Lung (tissue), 16 donors: Measurements from ENCODE around the gene C12orf43. TPM values are rescaled to one million over a fixed set of nuclear protein-coding genes. Genes with fewer than 3 reads are reported as not detected.
"Not testable (repeated sequence)": the region's sequence is repeated elsewhere in the genome, so short reads cannot be mapped to it uniquely, and the experiment has no call there.

Source experiments
- ATAC-seq: fragments of 200-7000 bp; cut with Tn5 transposase; one replicate; pipeline ENCODE4 v1.9.1; 2020; ENCODE audit warnings: moderate number of reproducible peaks; ENCODE audit not compliant: insufficient read depth, low FRiP score
- DNase-seq, 3 donors: peaks; one replicate each; pipeline ENCODE4 v3.0.0-alpha.2; 2013 to 2017
- H3K27ac ChIP-seq, 2 donors: one replicate each; pipeline ENCODE4 v1.5.1; 2013; ENCODE audit warnings: mild to moderate bottlenecking in 2 of 2, moderate library complexity in 2 of 2, control low read depth in 1 of 2, inconsistent platforms in 1 of 2, low read depth in 1 of 2, low read length in 1 of 2
- H3K27me3 ChIP-seq, 3 donors: one replicate each; pipeline ENCODE4 v1.5.1; 2013; ENCODE audit warnings: low read length in 2 of 3; ENCODE audit not compliant: control insufficient read depth in 3 of 3, insufficient read depth in 3 of 3
- H3K36me3 ChIP-seq, 4 donors: one replicate each; pipeline ENCODE4 v1.5.1; 2013; ENCODE audit warnings: low read length in 4 of 4, mild to moderate bottlenecking in 1 of 4, moderate library complexity in 1 of 4; ENCODE audit not compliant: control insufficient read depth in 4 of 4, insufficient read depth in 4 of 4
- H3K4me1 ChIP-seq, 5 donors: one replicate each; pipeline ENCODE4 v1.5.1; 2013; ENCODE audit warnings: low read length in 5 of 5, mild to moderate bottlenecking in 2 of 5, moderate library complexity in 1 of 5; ENCODE audit not compliant: control insufficient read depth in 5 of 5, insufficient read depth in 5 of 5
- H3K4me3 ChIP-seq: one replicate; pipeline ENCODE4 v1.5.1; 2013; ENCODE audit warnings: mild to moderate bottlenecking, control low read depth, moderate library complexity
- H3K9ac ChIP-seq, 2 donors: one replicate each; pipeline ENCODE4 v1.5.1; 2013; ENCODE audit warnings: low read length in 2 of 2, control low read depth in 1 of 2; ENCODE audit not compliant: insufficient read depth in 1 of 2
- H3K9me3 ChIP-seq, 4 donors: one replicate each; pipeline ENCODE4 v1.5.1; 2013; ENCODE audit warnings: low read length in 3 of 4, mild to moderate bottlenecking in 1 of 4, moderate library complexity in 1 of 4; ENCODE audit not compliant: control insufficient read depth in 4 of 4, insufficient read depth in 3 of 4
- WGBS, 2 donors: extraction: QIAGEN DNeasy Blood & Tissue Kit; methylation state at CpG; one replicate each; pipeline ENCODE4 v1.1.7; 2013; 5-methylcytosine and 5-hydroxymethylcytosine counted together
- long read RNA-seq, 5 donors: transcript quantifications; one replicate each; lab custom pipeline, GENCODE V29; 2026
- polyA plus RNA-seq, 2 donors: library from polyadenylated mRNA; stranded (reverse); fragments of 200-250 nt; gene quantifications; one replicate each; pipeline ENCODE4 v1.2.1, GENCODE V29; 2013
- total RNA-seq, 2 donors: library from RNA; depleted of rRNA in 1 of 2; stranded (reverse); fragments of >200 nt in 1 of 2; gene quantifications; one replicate each; pipeline ENCODE4 v1.2.1, GENCODE V29; 2014 to 2021
- TF ChIP-seq, protein P1 (sequence below): IDR thresholded peaks from 2 replicates; pipeline ENCODE4 v1.5.1; 2012; ENCODE audit warnings: mild to moderate bottlenecking; ENCODE audit errors: control extremely low read depth, extremely low read depth
- donor health status: control.
- donor health status: control.
- donor health status: Bipolar disorder and iron deficiency.
- donor health status: healthy.
- donor health status: DM: yes; HTN: yes; CAD: no.

Gene C12orf43, protein sequence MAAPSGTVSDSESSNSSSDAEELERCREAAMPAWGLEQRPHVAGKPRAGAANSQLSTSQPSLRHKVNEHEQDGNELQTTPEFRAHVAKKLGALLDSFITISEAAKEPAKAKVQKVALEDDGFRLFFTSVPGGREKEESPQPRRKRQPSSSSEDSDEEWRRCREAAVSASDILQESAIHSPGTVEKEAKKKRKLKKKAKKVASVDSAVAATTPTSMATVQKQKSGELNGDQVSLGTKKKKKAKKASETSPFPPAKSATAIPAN
- 10 to 100 TPM; 11.7 to 17.6 TPM for total RNA-seq
- polyA plus RNA-seq, result 10 to 100 TPM in 1 of 2 donors, 1 to 10 TPM in 1; 9.9 to 13.3 TPM
- long read RNA-seq, donor 1, full-length matches to known transcripts, result 6 of 6 reads
- long read RNA-seq, donor 1, partial matches to known transcripts, result 0 of 6 reads
- long read RNA-seq, donor 1, other reads (novel, unspliced or antisense), result 0 of 6 reads
- long read RNA-seq, donor 2, full-length matches to known transcripts, result 2 of 2 reads
- long read RNA-seq, donor 2, partial matches to known transcripts, result 0 of 2 reads
- long read RNA-seq, donor 2, other reads (novel, unspliced or antisense), result 0 of 2 reads
- long read RNA-seq, donor 3, full-length matches to known transcripts, result 3 of 3 reads
- long read RNA-seq, donor 3, partial matches to known transcripts, result 0 of 3 reads
- long read RNA-seq, donor 3, other reads (novel, unspliced or antisense), result 0 of 3 reads
- long read RNA-seq, donor 4, partial matches to known transcripts, result 0 of 7 reads
- long read RNA-seq, donor 4, other reads (novel, unspliced or antisense), result 7 of 7 reads
- long read RNA-seq, donor 5, full-length matches to known transcripts, result 6 of 15 reads
- long read RNA-seq, donor 5, partial matches to known transcripts, result 0 of 15 reads
- long read RNA-seq, donor 5, other reads (novel, unspliced or antisense), result 9 of 15 reads

DNA sequence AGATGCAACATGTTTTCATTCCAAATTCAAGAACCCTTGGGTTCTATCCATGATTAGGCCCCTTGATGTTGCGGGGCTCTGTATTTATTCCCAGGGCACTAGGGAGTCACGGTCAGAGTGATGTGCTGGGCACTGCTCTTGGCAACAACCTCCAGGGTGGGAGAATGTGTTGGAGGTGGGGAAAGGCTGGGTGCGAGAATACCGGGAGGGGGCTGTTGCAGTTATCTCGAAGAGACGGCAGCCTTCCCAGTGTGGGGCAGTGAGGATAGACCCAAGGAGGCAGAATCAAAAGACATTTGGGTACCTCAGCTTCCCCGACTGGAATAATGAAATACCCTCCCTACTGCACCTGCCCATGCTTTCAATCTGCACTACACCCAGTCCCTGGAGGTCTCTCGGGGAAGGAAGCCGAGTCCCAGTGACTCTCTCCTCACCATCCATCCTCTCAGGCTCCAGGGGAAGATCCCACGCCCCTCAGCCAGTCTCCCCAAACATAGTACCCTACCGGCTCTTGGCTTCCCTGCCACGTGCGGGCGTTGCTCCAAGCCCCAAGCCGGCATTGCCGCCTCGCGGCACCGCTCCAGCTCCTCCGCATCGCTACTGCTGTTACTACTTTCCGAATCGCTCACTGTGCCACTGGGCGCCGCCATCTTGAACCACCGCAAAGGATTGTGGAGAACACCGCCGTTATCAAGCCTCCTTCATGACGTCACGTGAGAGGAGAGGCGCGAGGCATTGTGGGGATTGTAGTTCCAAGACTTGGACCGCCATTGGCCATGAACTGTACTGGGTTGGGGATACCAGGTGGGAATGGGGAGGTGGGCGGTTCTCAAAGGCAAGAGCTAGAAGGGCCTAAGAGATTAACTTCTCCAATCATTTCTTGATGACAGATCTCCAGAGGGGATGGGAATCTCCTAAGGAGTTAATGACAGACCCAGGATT, at the start of gene C12orf43:
C12orf43 (minus strand) TSS at position 663 of the 942 bp plus-strand sequence; CDS start at position 650, 13 bp downstream.
- H3K4me3 ChIP-seq, result peak within 1 kb of the TSS; percentile 98
- H3K9me3 ChIP-seq, result no peaks in the 10 kb centered on the region
- TF ChIP-seq, protein P1, sequence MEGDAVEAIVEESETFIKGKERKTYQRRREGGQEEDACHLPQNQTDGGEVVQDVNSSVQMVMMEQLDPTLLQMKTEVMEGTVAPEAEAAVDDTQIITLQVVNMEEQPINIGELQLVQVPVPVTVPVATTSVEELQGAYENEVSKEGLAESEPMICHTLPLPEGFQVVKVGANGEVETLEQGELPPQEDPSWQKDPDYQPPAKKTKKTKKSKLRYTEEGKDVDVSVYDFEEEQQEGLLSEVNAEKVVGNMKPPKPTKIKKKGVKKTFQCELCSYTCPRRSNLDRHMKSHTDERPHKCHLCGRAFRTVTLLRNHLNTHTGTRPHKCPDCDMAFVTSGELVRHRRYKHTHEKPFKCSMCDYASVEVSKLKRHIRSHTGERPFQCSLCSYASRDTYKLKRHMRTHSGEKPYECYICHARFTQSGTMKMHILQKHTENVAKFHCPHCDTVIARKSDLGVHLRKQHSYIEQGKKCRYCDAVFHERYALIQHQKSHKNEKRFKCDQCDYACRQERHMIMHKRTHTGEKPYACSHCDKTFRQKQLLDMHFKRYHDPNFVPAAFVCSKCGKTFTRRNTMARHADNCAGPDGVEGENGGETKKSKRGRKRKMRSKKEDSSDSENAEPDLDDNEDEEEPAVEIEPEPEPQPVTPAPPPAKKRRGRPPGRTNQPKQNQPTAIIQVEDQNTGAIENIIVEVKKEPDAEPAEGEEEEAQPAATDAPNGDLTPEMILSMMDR, result no peak
- WGBS, 2 donors, result 1 to 2% methylated on average over 34 of the region's 34 CpGs
- no peaks in the 10 kb centered on the region for H3K27me3 ChIP-seq
- H3K27ac ChIP-seq, result peak within 1 kb of the TSS; percentile 50 to 78
- peak; percentile 93 to 95 (median 95) for DNase-seq
- H3K36me3 ChIP-seq, result peaks cover 0 to 16% (median 4%) of the 10 kb centered on the region in 4 donors
- H3K4me1 ChIP-seq, result peaks cover 0 to 9% (median 2%) of the 10 kb centered on the region in 5 donors
- peak; percentile 96 for ATAC-seq
- peak within 1 kb of the TSS; percentile 75 to 83 for H3K9ac ChIP-seq

DNA sequence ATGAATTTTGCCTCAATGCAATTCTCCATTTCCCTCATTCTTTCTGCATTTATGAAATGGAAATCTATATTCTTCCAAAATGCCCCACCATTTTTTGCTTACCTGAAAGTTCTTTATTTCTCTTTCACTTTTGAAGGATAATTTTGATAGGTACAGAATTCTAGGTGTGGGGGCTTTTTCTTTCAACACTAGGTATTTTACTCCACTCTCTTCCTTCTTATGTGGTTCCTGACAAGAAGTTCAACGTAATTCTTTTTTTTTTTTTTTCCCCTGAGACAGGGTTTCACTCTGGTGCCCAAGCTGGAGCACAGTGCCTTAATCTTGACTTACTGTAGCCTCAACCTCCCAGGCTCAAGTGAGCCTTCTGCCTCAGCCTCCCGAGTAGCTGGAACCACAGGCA, 49.1 kb upstream of the C12orf43 start:
- H3K36me3 ChIP-seq, result no peaks in the 10 kb centered on the region
- ATAC-seq, result no peak
- no peak overlapping the region for H3K9ac ChIP-seq
- H3K9me3 ChIP-seq, result no peaks in the 10 kb centered on the region
- no peak overlapping the region for H3K4me3 ChIP-seq
- WGBS, 2 donors, result 53 to 57% methylated on average over 2 of the region's 2 CpGs
- TF ChIP-seq, protein P1, result no peak
- no peak overlapping the region for H3K27ac ChIP-seq
- H3K4me1 ChIP-seq, result no peaks in the 10 kb centered on the region
- no peaks in the 10 kb centered on the region for H3K27me3 ChIP-seq
- DNase-seq, result no peak

DNA sequence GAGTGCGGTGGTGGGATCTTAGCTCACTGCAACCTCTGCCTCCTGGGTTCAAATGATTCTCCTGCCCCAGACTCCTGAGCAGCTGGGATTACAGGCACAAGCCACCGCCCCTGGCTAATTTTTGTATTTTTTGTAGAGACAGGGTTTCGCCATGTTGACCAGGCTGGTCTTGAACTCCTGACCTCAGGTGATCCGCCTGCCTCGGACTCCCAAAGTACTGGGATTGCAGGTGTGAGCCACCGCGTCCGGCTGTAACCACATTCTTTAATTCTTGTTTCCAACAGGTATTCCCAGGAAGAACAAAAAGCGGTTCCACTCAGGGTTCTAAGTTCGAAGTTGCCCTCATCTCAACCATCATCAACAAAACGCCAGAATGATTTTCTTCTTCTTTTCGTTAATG, 48.3 kb upstream of the C12orf43 start:
- WGBS, 2 donors, result 92 to 95% methylated on average over 12 of the region's 12 CpGs
- not testable (repeated sequence) for H3K9ac ChIP-seq, H3K9me3 ChIP-seq, ATAC-seq, DNase-seq, H3K27ac ChIP-seq, H3K4me3 ChIP-seq, H3K27me3 ChIP-seq, H3K4me1 ChIP-seq, H3K36me3 ChIP-seq
